Neural crest cell (in vitro differentiated cells): ENCODE measurements around the gene TMEM131L. TPM values are rescaled to one million over a fixed set of nuclear protein-coding genes. Genes with fewer than 3 reads are reported as not detected.

Experiments used
- DNase-seq: peaks from one replicate; pipeline ENCODE4 v3.0.0; 2021; ENCODE audit warnings: low read depth, mixed read lengths, low spot score
- H3K27ac Mint-ChIP-seq: one replicate; pipeline ENCODE4 v1.8.0; 2021; ENCODE audit warnings: mild to moderate bottlenecking, mixed read lengths; ENCODE audit not compliant: unreplicated experiment
- H3K27me3 Mint-ChIP-seq: 2 replicates; pipeline ENCODE4 v1.8.0; 2021; ENCODE audit warnings: low read depth, mild to moderate bottlenecking, mixed read lengths
- H3K36me3 Mint-ChIP-seq: 2 replicates; pipeline ENCODE4 v1.8.0; 2021; ENCODE audit warnings: low read depth, mild to moderate bottlenecking, mixed read lengths
- H3K4me1 Mint-ChIP-seq: 2 replicates; pipeline ENCODE4 v1.8.0; 2021; ENCODE audit warnings: mixed read lengths
- H3K4me3 Mint-ChIP-seq: one replicate; pipeline ENCODE4 v1.8.0; 2021; ENCODE audit warnings: mild to moderate bottlenecking, mixed read lengths
- H3K9me3 Mint-ChIP-seq: 2 replicates; pipeline ENCODE4 v1.8.0; 2021; ENCODE audit warnings: mixed read lengths
- total RNA-seq: library from RNA; stranded (reverse); gene quantifications from 2 replicates; pipeline ENCODE4 v1.2.1, GENCODE V29; 2021
- TF ChIP-seq, protein P1 (sequence below): fragments of 200-600 bp; sonication (generic); conservative IDR thresholded peaks from 2 replicates; pipeline ENCODE4 v1.5.0; 2021; ENCODE audit warnings: antibody characterized with exemption, mild to moderate bottlenecking

TMEM131L gene
- total RNA-seq, 1 donor from 2014 or later = 36.1 TPM

DNA sequence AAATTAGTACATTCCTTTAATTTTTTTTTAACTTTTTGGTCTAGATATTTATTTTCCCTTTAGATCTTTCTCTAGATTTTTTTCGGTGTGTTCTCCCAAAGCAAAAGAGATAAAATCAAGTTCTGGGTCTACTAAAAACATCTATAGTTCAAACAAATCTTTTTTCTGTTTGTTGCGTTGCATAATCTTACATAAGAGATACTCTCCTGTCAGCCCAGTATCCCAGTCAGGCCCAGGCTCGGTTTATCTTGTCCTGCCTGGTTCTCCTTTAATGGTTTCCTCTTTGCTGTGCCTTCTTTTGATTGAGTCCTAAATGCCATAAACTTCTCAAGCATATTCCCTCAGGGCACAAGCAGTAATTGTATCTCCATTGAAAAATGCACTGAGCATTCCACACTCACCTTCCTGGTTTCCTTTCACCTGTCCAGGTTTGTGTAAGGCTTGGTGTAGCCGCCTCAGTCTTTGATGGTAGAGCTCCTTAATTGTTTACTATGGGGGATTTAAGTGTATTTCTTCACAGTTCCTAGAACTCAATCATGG, 104.9 kb downstream of the TMEM131L start:
- no peak for DNase-seq
- no peak overlapping the region for H3K27ac Mint-ChIP-seq

GRCh38 chr4:153572609-153573008, 106.4 kb downstream of the TMEM131L start:
- H3K4me1 Mint-ChIP-seq = peaks cover 20% of the 10 kb centered on the region

More for the DNA sequence above, 104.9 kb downstream of the TMEM131L start:
- Mint-ChIP-seq H3K4me3 (no peak overlapping the region), H3K36me3 (peaks cover 9% of the 10 kb centered on the region), H3K9me3 (no peaks in the 10 kb centered on the region), H3K4me1 (peaks cover 17% of the 10 kb centered on the region), H3K27me3 (no peaks in the 10 kb centered on the region)
- TF ChIP-seq, protein P1, sequence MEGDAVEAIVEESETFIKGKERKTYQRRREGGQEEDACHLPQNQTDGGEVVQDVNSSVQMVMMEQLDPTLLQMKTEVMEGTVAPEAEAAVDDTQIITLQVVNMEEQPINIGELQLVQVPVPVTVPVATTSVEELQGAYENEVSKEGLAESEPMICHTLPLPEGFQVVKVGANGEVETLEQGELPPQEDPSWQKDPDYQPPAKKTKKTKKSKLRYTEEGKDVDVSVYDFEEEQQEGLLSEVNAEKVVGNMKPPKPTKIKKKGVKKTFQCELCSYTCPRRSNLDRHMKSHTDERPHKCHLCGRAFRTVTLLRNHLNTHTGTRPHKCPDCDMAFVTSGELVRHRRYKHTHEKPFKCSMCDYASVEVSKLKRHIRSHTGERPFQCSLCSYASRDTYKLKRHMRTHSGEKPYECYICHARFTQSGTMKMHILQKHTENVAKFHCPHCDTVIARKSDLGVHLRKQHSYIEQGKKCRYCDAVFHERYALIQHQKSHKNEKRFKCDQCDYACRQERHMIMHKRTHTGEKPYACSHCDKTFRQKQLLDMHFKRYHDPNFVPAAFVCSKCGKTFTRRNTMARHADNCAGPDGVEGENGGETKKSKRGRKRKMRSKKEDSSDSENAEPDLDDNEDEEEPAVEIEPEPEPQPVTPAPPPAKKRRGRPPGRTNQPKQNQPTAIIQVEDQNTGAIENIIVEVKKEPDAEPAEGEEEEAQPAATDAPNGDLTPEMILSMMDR = no peak

GRCh38 chr4:153573221-153573620, 107.1 kb downstream of the TMEM131L start:
- no peak overlapping the region for H3K4me3 Mint-ChIP-seq
- H3K9me3 Mint-ChIP-seq = no peaks in the 10 kb centered on the region
- DNase-seq = no peak
- H3K27me3 Mint-ChIP-seq = no peaks in the 10 kb centered on the region
- TF ChIP-seq, protein P1 = no peak
- peaks cover 11% of the 10 kb centered on the region for H3K36me3 Mint-ChIP-seq
- H3K27ac Mint-ChIP-seq = no peak overlapping the region
- peaks cover 16% of the 10 kb centered on the region for H3K4me1 Mint-ChIP-seq

More at GRCh38 chr4:153572609-153573008, 106.4 kb downstream of the TMEM131L start:
- H3K27me3 Mint-ChIP-seq = no peaks in the 10 kb centered on the region
- H3K4me3 Mint-ChIP-seq = no peak overlapping the region
- H3K36me3 Mint-ChIP-seq = peaks cover 8% of the 10 kb centered on the region
- H3K27ac Mint-ChIP-seq = no peak overlapping the region
- TF ChIP-seq, protein P1 = no peak
- no peaks in the 10 kb centered on the region for H3K9me3 Mint-ChIP-seq
- DNase-seq = no peak

- DNase-seq = no peak
- H3K4me1 Mint-ChIP-seq = peaks cover 7% of the 10 kb centered on the region
- TF ChIP-seq, protein P1 = peak; percentile 63
- H3K4me3 Mint-ChIP-seq = no peak overlapping the region
- H3K27ac Mint-ChIP-seq = peak overlapping the region; percentile 31
- H3K36me3 Mint-ChIP-seq = peaks cover 9% of the 10 kb centered on the region
- no peaks in the 10 kb centered on the region for H3K9me3 Mint-ChIP-seq
- H3K27me3 Mint-ChIP-seq = no peaks in the 10 kb centered on the region
Measured at GRCh38 chr4:153573881-153574802, 108.0 kb downstream of the TMEM131L start.

DNA sequence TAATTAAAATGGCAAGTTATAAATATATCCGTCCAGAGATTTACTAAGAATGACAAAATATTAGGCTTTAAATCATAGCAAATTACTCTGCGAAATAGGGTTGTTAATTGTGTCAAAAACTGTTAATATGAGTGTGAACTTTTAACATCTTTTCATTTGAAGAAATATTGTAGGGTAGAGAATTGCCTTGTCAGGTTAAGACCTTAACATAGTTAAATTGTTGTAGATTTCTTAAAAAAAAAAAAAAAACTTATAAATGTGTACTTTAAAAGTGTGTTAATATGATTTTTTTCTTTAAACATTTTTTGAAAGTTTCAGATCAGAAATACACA, 110.2 kb downstream of the TMEM131L start:
- TF ChIP-seq, protein P1 = no peak
- DNase-seq = no peak
- no peaks in the 10 kb centered on the region for H3K27me3 Mint-ChIP-seq
- H3K27ac Mint-ChIP-seq = no peak overlapping the region
- no peaks in the 10 kb centered on the region for H3K9me3 Mint-ChIP-seq
- H3K4me3 Mint-ChIP-seq = no peak overlapping the region
- H3K4me1 Mint-ChIP-seq = peaks cover 6% of the 10 kb centered on the region
- peaks cover 9% of the 10 kb centered on the region for H3K36me3 Mint-ChIP-seq
